Thyroid gland (tissue), 4 donors: ENCODE data around the gene NCF2. TPM values are rescaled to one million over a fixed set of nuclear protein-coding genes. Genes with fewer than 3 reads are reported as not detected.

ENCODE experiments used
- DNase-seq, 2 donors: peaks; one replicate each; pipeline ENCODE4 v3.0.0-alpha.2; 2019
- H3K27ac ChIP-seq, 3 donors: fragments of 200-600 bp; sonication (generic); 1 replicate in 2 of 3; 2 replicates in 1 of 3; pipeline ENCODE4 v1.5.1; 2016 to 2019; ENCODE audit warnings: mild to moderate bottlenecking in 1 of 3, moderate library complexity in 1 of 3
- H3K27me3 ChIP-seq: fragments of 200-600 bp; sonication (generic); one replicate; pipeline ENCODE4 v1.5.1; 2019
- H3K36me3 ChIP-seq, 2 donors: fragments of 200-600 bp; sonication (generic); one replicate each; pipeline ENCODE4 v1.5.1; 2016 to 2019
- H3K4me1 ChIP-seq, 2 donors: fragments of 200-600 bp; sonication (generic); one replicate each; pipeline ENCODE4 v1.5.1; 2017 to 2019
- H3K4me3 ChIP-seq, 3 donors: fragments of 200-600 bp; sonication (generic); replicated peaks in 1 of 3; 1 replicate in 2 of 3; 2 replicates in 1 of 3; pipeline ENCODE4 v1.5.1; 2016; ENCODE audit warnings: mild to moderate bottlenecking in 1 of 3
- H3K9me3 ChIP-seq: fragments of 200-600 bp; sonication (generic); one replicate; pipeline ENCODE4 v1.5.1; 2017
- CTCF ChIP-seq, 6 experiments: fragments of 200-600 bp in 3 of 6; fragments of 450-650 bp in 3 of 6; sonication (generic) in 3 of 6; IDR thresholded peaks; one replicate each; pipeline ENCODE4 v1.5.1; 2016 to 2019; ENCODE audit warnings: antibody characterized with exemption in 6 of 6, mild to moderate bottlenecking in 2 of 6, inconsistent platforms in 1 of 6, moderate library complexity in 1 of 6
- POLR2A ChIP-seq, 2 donors: fragments of 450-650 bp; IDR thresholded peaks; one replicate each; pipeline ENCODE4 v1.6.1; 2017; ENCODE audit warnings: antibody characterized with exemption in 2 of 2, mild to moderate bottlenecking in 2 of 2, moderate library complexity in 1 of 2
- WGBS, 2 donors: methylation state at CpG; one replicate each; pipeline ENCODE4 v1.1.5; 2017; 5-methylcytosine and 5-hydroxymethylcytosine counted together
- intact Hi-C: fragments of 100-400 bp; cut with DNase I; formaldehyde crosslinking; loops from one replicate; pipeline ENCODE4 v1.15.1; 2023
- total RNA-seq, 4 donors: library from RNA; depleted of rRNA; stranded (reverse); fragments of >200 nt; gene quantifications; one replicate each; pipeline ENCODE4 v1.2.3, GENCODE V29; 2016

Gene NCF2
- total RNA-seq, 4 donors from 2014 or later, result 3.5 to 9.8 (median 4.5) TPM

GRCh38 chr1:183582021-183582713, 8.1 kb downstream of the NCF2 start:
- H3K9me3 ChIP-seq, result no peaks in the 10 kb centered on the region
- H3K27ac ChIP-seq, result no peak overlapping the region
- H3K36me3 ChIP-seq, result no peaks in the 10 kb centered on the region
- intact Hi-C loops, result no loop called here
- DNase-seq, result no peak
- no peaks in the 10 kb centered on the region for H3K4me1 ChIP-seq
- no peak for TF ChIP-seq POLR2A (IDR thresholded peaks at IDR 0.05)
- TF ChIP-seq CTCF (IDR thresholded peaks at IDR 0.05), result no peak
- 77 to 83% methylated on average over 11 to 12 of the region's 12 CpGs for WGBS, 2 donors
- no peaks in the 10 kb centered on the region for H3K27me3 ChIP-seq
- no peak overlapping the region for H3K4me3 ChIP-seq

DNA sequence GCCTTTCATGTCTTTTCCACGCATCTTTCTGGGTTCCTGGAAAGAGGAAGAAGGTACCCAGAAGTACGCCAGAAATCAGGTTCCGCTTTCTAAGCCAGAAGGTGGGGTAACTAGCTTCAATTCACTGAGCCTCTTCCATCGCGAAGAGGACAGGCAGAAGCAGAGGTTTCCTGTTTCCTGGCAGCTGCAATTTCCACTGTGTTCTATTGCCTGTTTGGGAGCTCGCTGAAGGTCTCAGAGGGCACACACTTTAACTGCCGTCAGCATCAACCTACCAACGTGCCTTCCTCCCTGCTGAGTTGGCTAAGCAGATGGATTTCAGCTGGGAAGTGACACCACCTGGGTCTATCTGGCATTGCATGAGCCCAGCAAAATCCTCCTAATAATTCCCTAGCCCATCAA, 10.0 kb downstream of the NCF2 start:
- Histone ChIP-seq H3K9me3 (no peaks in the 10 kb centered on the region), H3K4me3 (no peak overlapping the region), H3K4me1 (no peaks in the 10 kb centered on the region), H3K27me3 (no peaks in the 10 kb centered on the region), H3K27ac (no peak overlapping the region), H3K36me3 (no peaks in the 10 kb centered on the region)
- DNase-seq, result peak in 1 of 2 donors; percentile 7
- 55 to 61% methylated on average over 8 of the region's 8 CpGs for WGBS, 2 donors
- intact Hi-C loops, result no loop called here
- TF ChIP-seq CTCF (IDR thresholded peaks at IDR 0.05) (peak in 1 of 6 experiments; percentile 10), POLR2A (IDR thresholded peaks at IDR 0.05) (no peak)

DNA sequence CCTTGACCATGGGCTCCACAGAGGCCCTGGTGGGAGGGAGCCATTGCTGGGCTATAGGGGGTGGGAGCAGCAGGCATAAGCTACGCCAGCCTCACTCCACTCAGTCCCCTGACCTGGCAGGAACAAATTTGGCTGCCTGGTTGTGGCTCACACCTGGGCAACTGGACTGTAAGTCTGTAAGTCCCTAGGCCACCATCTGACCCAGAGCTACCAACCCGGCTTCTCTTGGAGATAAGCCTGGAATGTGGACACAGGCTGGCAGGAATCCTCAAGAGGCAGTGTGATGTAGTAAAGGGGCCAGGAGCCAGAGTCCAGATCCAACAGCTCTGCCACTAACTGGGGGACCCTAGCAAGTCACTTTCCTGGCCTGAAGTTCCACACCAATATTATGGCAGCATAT, 11.4 kb downstream of the NCF2 start:
- intact Hi-C loops, result no loop called here
- no peak overlapping the region for H3K4me3 ChIP-seq
- H3K27me3 ChIP-seq, result no peaks in the 10 kb centered on the region
- WGBS, 2 donors, result 25 to 86% methylated on average over 1 to 2 of the region's 2 CpGs
- peak in 1 of 2 donors; percentile 5 for DNase-seq
- no peaks in the 10 kb centered on the region for H3K9me3 ChIP-seq
- no peak overlapping the region for H3K27ac ChIP-seq
- no peaks in the 10 kb centered on the region for H3K36me3 ChIP-seq
- no peak for TF ChIP-seq CTCF (IDR thresholded peaks at IDR 0.05)
- TF ChIP-seq POLR2A (IDR thresholded peaks at IDR 0.05), result no peak
- no peaks in the 10 kb centered on the region for H3K4me1 ChIP-seq

DNA sequence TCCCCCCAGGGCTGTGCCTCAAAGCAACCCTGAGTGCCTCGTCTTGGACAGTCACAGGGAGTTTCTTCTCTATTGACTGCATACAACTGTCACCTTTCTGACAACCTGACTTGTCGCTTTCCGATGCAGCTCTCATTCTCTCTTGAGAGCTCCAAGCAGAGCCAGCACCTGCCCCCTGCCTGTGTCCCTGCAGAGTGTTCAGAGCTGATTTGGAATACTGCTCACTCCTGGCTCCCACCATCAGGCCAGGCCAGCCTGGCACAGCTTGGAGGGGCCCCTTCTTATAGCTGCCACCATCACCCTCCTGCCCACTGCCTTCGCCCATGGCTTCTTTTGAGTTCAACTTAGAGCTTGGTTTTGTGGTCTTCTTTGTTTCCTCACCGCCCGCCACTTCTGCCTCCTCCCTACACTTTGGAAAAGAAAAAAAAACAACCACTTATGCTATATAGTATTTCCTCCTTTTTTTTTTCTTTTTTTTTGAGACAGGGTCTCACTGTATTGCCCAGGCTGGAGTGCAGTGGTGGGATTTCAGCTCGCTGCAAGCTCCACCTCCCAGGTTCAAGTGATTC, 12.3 kb downstream of the NCF2 start:
- H3K4me3 ChIP-seq, result no peak overlapping the region
- H3K27me3 ChIP-seq, result no peaks in the 10 kb centered on the region
- WGBS, 2 donors, result 88 to 92% methylated on average over 7 of the region's 7 CpGs
- DNase-seq, result no peak
- no peaks in the 10 kb centered on the region for H3K36me3 ChIP-seq
- TF ChIP-seq CTCF (IDR thresholded peaks at IDR 0.05) (no peak), POLR2A (IDR thresholded peaks at IDR 0.05) (no peak)
- H3K27ac ChIP-seq, result no peak overlapping the region
- intact Hi-C loops, result no loop called here
- H3K4me1 ChIP-seq, result no peaks in the 10 kb centered on the region
- no peaks in the 10 kb centered on the region for H3K9me3 ChIP-seq

DNA sequence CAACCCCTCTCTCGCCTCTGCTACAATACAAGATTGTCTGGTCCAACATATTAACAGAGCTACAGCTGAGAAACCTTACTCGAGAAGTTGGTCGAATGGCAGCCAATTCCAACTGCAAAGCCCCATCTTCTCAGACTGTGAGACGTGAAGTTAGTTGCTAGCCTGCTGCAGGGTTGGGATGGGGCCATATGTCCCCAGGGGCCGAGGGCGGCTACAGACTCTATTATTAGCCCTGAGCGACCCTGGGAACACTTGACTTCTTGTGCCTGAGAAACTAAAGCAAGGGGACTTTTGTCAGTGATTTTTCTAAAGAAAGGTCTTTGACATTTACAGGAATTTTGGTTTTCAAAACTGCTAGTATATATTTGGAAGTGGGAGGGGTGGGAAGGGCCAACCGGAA, 13.7 kb downstream of the NCF2 start:
- no peak for TF ChIP-seq CTCF (IDR thresholded peaks at IDR 0.05)
- H3K36me3 ChIP-seq, result no peaks in the 10 kb centered on the region
- WGBS, 2 donors, result 80 to 82% methylated on average over 8 of the region's 8 CpGs
- no peaks in the 10 kb centered on the region for H3K9me3 ChIP-seq
- H3K4me1 ChIP-seq, result no peaks in the 10 kb centered on the region
- intact Hi-C loops, result no loop called here
- no peak overlapping the region for H3K4me3 ChIP-seq
- DNase-seq, result no peak
- no peak overlapping the region for H3K27ac ChIP-seq
- no peaks in the 10 kb centered on the region for H3K27me3 ChIP-seq
